H1 (cell line): ENCODE data around the gene PITPNC1. TPM values are rescaled to one million over a fixed set of nuclear protein-coding genes. Genes with fewer than 3 reads are reported as not detected.

ENCODE experiments used
- KDM1A ChIP-seq: fragments of 200-600, 300-600 bp; sonication (generic); IDR thresholded peaks from 2 replicates; pipeline ENCODE4 v1.7.1; 2016; ENCODE audit warnings: mild to moderate bottlenecking, low read length, borderline replicate concordance
- PHF8 ChIP-seq: fragments of 200-600 bp; sonication (generic); conservative IDR thresholded peaks from 2 replicates; pipeline ENCODE4 v1.7.1; 2012; ENCODE audit warnings: low read depth, mild to moderate bottlenecking, inconsistent platforms, low read length, moderate library complexity
- SP4 ChIP-seq: IDR thresholded peaks from 2 replicates; pipeline ENCODE4 v1.6.1; 2012; ENCODE audit warnings: low read length, inconsistent platforms
- polyA plus RNA-seq, 7 experiments: library from polyadenylated mRNA; depleted of rRNA in 3 of 7; stranded (reverse) in 5 of 7; unstranded in 2 of 7; fragments of >200 nt in 5 of 7; fragments of 200-250 nt in 2 of 7; gene quantifications; 1 replicate in 5 of 7; 2 replicates in 1 of 7; 4 replicates in 1 of 7; pipeline versions ENCODE4 v1.2.1 to v1.2.3, GENCODE V29; 2011 to 2013; ENCODE audit warnings: missing spikeins in 2 of 7, mixed read lengths in 2 of 7
- total RNA-seq: library from RNA; stranded (reverse); fragmentation: NEBNext Ultra II Directional; extraction: Animal tissue kit (Norgen Biotek cat#: 25700); gene quantifications from 2 replicates; pipeline ENCODE4 v1.2.1, GENCODE V29; 2021

The PITPNC1 gene
- total and polyA plus RNA-seq, 2 of the 8 experiments (the other 6 are each of a cell fraction or from before 2014, with no cell fraction given): 17.6 to 54.7 TPM

- TF ChIP-seq SP4: no peak
- no peak for TF ChIP-seq KDM1A
- TF ChIP-seq PHF8: no peak
These were observed 262.5 kb downstream of the PITPNC1 start (continued) for GRCh38 chr17:67639555-67639954.
